GM18870 (cell line): ENCODE measurements around the gene MOB1A.

Experiments used
- ATAC-seq: cut with Tn5 transposase; IDR thresholded peaks from one replicate; pipeline ENCODE4 v1.9.1; 2021; ENCODE audit warnings: moderate library complexity; ENCODE audit not compliant: unreplicated experiment

The MOB1A gene

GRCh38 chr2:74109551-74109950 lies 69.1 kb downstream of the MOB1A start:
- ATAC-seq, result no peak

- ATAC-seq, result no peak
Observed at GRCh38 chr2:74107071-74107470, 71.6 kb downstream of the MOB1A start.

DNA sequence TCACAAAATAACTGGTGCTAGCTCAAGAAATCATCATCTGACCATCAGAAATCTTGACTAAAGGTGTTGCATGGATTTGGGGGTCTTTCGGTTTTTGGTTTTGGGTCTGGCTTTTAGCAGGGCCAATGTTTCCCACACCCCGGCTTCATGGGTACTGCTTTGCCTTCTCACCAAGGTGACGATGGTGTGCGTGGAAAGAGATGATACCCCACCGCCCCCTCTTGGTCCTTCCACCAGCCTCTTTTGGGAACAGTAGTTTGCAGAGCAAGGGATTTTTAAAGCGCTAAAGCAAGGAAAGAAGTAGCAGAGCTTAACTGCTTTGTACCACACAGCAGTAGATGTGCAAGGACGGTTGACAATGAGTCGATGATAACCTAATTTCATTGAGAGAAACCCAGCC lies 73.3 kb downstream of the MOB1A start:
- ATAC-seq, result no peak

DNA sequence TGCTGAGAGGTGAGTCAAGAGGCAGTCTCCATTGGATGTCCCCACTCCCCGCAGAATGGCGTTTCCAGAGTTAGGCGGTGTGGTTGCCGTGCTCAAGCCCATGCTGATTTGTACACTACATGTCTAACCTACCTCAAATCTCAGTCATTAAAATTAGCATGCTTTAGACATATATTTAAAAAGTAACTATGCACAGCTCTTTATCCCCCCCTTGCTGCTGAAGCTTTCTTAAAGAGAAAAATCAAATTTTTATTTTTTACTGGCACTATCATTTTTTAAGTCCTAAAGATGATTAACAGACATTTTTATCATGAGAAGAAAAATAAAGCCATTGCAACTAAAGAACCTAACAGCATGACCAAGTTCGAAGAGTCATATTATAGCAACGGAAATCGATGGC lies 73.8 kb downstream of the MOB1A start:
- ATAC-seq, result no peak

- no peak for ATAC-seq
Observed at GRCh38 chr2:74103763-74104162, 74.9 kb downstream of the MOB1A start.
